Chondrocyte (in vitro differentiated cells): ENCODE measurements around the gene GADD45G. TPM values are rescaled to one million over a fixed set of nuclear protein-coding genes. Genes with fewer than 3 reads are reported as not detected.

Experiments used
- DNase-seq: peaks from one replicate; pipeline ENCODE4 v3.0.0; 2021; ENCODE audit warnings: mixed read lengths, low spot score
- H3K27ac Mint-ChIP-seq: one replicate; pipeline ENCODE4 v1.8.0; 2021; ENCODE audit warnings: mild to moderate bottlenecking, moderate library complexity, mixed read lengths; ENCODE audit not compliant: unreplicated experiment
- H3K27me3 Mint-ChIP-seq: 2 replicates; pipeline ENCODE4 v1.8.0; 2021; ENCODE audit warnings: low read depth, mixed read lengths
- H3K36me3 Mint-ChIP-seq: 2 replicates; pipeline ENCODE4 v1.8.0; 2021; ENCODE audit warnings: low read depth, mixed read lengths
- H3K4me1 Mint-ChIP-seq: 2 replicates; pipeline ENCODE4 v1.8.0; 2021; ENCODE audit warnings: low read depth, mild to moderate bottlenecking, mixed read lengths
- H3K4me3 Mint-ChIP-seq: one replicate; pipeline ENCODE4 v1.8.0; 2021; ENCODE audit warnings: mild to moderate bottlenecking, moderate library complexity, mixed read lengths; ENCODE audit not compliant: unreplicated experiment
- H3K9me3 Mint-ChIP-seq: 2 replicates; pipeline ENCODE4 v1.8.0; 2021; ENCODE audit warnings: low read depth, mixed read lengths
- long read RNA-seq: library from polyadenylated mRNA; stranded (forward); transcript quantifications from one replicate; pipeline ENCODE4 v2.0.0, GENCODE V29; 2021
- total RNA-seq: library from RNA; stranded (reverse); gene quantifications from 3 replicates; pipeline ENCODE4 v1.2.1, GENCODE V29; 2021
- TF ChIP-seq, protein P1 (sequence below): fragments of 200-600 bp; sonication (generic); IDR thresholded peaks from 2 replicates; pipeline ENCODE4 v1.5.0; 2021; ENCODE audit warnings: antibody characterized with exemption, mild to moderate bottlenecking, moderate library complexity

The GADD45G gene, protein sequence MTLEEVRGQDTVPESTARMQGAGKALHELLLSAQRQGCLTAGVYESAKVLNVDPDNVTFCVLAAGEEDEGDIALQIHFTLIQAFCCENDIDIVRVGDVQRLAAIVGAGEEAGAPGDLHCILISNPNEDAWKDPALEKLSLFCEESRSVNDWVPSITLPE
- total RNA-seq: 1.5 to 4.6 TPM (median 3.2 TPM) in 3 replicates
- long read RNA-seq, transcript GADD45G-201 (4 exons, 1,065 nt): major isoform, 12 of 13 reads
- long read RNA-seq, partial matches to known transcripts: 0 of 13 reads
- long read RNA-seq, other reads (novel, unspliced or antisense): 1 of 13 reads

DNA sequence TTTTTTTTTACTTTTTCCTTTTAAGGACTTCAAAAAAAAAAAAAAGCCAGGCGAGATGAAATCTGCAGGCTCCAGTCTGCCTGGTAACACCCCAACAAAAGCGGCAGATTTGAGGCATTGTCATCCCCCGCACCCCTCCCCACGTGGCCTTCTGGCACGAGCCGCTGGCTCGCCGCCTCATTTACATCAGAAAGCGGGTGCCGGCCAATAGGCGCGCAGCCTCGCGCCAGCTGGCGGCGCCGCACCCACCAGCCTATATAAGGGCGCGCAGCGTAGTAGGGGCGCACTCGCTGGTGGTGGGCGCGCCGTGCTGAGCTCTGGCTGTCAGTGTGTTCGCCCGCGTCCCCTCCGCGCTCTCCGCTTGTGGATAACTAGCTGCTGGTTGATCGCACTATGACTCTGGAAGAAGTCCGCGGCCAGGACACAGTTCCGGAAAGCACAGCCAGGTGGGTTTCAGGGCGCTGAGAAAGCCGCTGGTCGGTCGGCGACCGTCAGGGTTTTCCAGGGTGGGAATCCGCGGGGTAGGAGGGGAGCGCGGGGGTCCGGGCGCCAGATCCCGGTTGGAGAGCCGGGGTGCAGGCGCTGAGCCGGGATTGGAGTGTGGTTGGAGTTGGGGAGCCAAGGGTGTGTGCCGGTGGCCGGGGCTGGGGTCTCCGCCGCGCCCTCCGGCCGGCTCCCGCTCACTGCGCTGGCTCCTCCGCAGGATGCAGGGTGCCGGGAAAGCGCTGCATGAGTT lies at the start of gene GADD45G:
GADD45G (plus strand) TSS at position 284 of the 736 bp plus-strand sequence; CDS start at position 394, 110 bp downstream.
- DNase-seq: peak; percentile 75
- H3K27ac Mint-ChIP-seq: peak within 1 kb of the TSS; percentile 86
- H3K4me3 Mint-ChIP-seq: peak within 1 kb of the TSS; percentile 84
- H3K27me3 Mint-ChIP-seq: peaks cover 16% of the 10 kb centered on the region
- H3K4me1 Mint-ChIP-seq: peaks cover 37% of the 10 kb centered on the region
- no peaks in the 10 kb centered on the region for H3K36me3 Mint-ChIP-seq
- no peaks in the 10 kb centered on the region for H3K9me3 Mint-ChIP-seq
- TF ChIP-seq, protein P1, sequence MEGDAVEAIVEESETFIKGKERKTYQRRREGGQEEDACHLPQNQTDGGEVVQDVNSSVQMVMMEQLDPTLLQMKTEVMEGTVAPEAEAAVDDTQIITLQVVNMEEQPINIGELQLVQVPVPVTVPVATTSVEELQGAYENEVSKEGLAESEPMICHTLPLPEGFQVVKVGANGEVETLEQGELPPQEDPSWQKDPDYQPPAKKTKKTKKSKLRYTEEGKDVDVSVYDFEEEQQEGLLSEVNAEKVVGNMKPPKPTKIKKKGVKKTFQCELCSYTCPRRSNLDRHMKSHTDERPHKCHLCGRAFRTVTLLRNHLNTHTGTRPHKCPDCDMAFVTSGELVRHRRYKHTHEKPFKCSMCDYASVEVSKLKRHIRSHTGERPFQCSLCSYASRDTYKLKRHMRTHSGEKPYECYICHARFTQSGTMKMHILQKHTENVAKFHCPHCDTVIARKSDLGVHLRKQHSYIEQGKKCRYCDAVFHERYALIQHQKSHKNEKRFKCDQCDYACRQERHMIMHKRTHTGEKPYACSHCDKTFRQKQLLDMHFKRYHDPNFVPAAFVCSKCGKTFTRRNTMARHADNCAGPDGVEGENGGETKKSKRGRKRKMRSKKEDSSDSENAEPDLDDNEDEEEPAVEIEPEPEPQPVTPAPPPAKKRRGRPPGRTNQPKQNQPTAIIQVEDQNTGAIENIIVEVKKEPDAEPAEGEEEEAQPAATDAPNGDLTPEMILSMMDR: peak; percentile 29

DNA sequence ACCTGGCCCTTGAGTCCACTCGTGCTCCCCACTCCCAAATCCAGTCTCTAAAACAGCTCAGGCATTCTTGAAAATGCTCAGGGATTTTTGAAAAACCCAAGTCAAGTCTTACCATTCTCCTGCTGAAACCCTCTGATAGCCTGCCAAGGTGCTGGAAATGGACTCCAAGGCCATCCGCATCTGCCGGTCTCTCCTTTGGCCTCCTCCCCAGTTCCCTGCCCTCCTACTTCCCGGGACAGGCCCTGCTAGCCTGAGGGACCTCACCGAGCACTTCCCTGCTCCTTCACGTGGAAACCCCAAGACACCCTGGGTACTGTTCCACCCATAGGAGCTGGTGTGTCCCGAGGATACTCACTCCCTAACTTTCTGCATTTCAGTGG lies 49.8 kb upstream of the GADD45G start:
- Mint-ChIP-seq H3K27ac (no peak overlapping the region), H3K27me3 (peaks cover 23% of the 10 kb centered on the region), H3K36me3 (no peaks in the 10 kb centered on the region), H3K9me3 (peaks cover 2% of the 10 kb centered on the region), H3K4me3 (no peak overlapping the region), H3K4me1 (peaks cover 12% of the 10 kb centered on the region)
- DNase-seq: no peak
- TF ChIP-seq, protein P1: no peak

DNA sequence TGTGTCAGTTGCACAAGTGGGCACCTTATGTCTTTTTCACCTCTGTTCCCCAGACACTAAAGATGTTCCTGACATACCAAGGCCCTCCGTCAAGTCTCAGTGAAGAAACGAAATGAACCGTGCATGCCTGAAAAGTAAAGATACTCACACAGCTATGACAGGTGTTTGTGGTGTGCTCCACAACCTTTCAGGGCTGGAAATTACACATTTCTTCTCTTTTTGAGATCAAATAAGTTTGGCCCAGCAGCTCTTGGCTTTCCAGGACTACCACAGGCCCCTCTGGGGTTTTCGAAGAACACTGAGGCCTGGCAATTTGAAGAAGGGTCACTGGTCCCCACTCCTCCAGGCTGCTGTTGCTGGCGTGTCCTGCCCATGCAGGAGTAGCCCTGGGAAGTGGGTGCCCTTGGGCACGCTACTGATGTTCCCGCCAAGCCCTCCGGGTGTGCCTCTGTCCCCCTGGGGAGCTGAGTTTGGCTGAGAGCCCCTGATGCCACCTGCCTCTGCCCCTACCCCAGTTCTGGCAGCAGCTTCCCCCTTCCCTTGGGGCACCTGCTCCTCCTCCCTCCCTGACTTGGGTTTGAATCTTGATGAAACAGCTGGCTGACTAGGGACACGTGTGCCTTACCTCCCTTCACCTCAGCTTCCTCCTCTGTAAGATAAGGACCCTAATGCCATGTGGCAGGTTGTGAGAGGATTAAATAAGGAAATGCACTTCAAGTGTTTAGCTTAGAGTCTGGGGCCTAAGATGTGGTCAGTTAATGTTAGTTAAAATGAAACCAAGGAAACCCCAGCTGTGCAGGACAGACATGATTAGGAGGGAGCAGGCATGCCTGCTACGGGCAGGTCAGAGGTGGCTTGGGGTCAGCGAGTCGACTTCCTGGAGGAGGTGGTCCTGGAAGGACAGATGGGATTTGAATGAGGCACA lies 49.1 kb upstream of the GADD45G start:
- Mint-ChIP-seq H3K4me3 (no peak overlapping the region), H3K9me3 (peaks cover 2% of the 10 kb centered on the region), H3K27me3 (peaks cover 16% of the 10 kb centered on the region), H3K36me3 (no peaks in the 10 kb centered on the region), H3K4me1 (peaks cover 12% of the 10 kb centered on the region), H3K27ac (peak overlapping the region; percentile 84)
- TF ChIP-seq, protein P1: no peak
- DNase-seq: no peak

DNA sequence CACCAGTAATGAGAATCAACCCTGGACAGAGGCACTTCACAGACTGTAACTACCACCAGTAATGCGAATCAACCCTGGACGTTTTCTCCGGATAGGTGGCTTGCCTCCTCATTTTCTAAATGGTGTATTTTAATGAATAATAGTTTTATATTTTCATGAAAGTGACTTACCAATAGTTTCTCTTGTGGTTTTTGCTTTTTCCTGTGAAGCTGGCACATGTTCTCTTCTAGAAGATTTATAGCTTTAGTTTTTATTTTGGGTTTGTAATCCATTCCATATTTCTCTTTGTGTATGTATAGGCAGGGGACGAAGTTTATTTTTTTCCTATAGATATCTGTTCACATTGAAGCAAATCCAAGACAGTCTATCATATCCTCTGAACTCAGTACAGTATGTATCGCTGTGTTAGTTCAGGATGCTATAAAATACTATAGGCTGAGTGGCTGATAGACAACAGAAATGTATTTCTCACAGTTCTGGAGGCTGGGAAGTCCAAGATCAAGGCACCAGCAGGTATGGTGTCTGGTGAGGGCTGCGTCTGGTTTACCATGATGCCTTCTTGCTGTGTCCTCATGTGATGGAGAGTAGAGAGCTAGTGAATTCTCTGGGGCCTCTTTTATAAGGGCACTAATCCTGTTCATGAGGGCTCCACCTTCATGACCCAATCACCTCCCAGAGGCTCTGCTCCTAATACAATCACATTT lies 46.5 kb upstream of the GADD45G start:
- peaks cover 5% of the 10 kb centered on the region for H3K27me3 Mint-ChIP-seq
- H3K36me3 Mint-ChIP-seq: no peaks in the 10 kb centered on the region
- H3K9me3 Mint-ChIP-seq: peaks cover 2% of the 10 kb centered on the region
- H3K4me3 Mint-ChIP-seq: no peak overlapping the region
- TF ChIP-seq, protein P1: no peak
- no peak for DNase-seq
- no peak overlapping the region for H3K27ac Mint-ChIP-seq
- H3K4me1 Mint-ChIP-seq: peaks cover 23% of the 10 kb centered on the region
